PFSK-1 (cell line): ENCODE measurements around the gene BPIFB4.

Experiments
- FOXP2 ChIP-seq: optimal IDR thresholded peaks from 2 replicates; pipeline ENCODE3; 2011; ENCODE audit warnings: borderline replicate concordance, control low read depth, inconsistent platforms; ENCODE audit not compliant: insufficient read depth; ENCODE audit errors: extremely low read length, extremely low read depth
- POLR2AphosphoS5 ChIP-seq: IDR thresholded peaks from 2 replicates; pipeline ENCODE4 v1.6.1; 2012; ENCODE audit warnings: low read depth, mild to moderate bottlenecking, control low read depth, low read length, moderate library complexity
- REST ChIP-seq, 2 experiments: IDR thresholded peaks; 2 replicates each; pipeline versions ENCODE4 v1.6.1 to v1.8.0; 2011 to 2012; ENCODE audit warnings: low read depth in 2 of 2, low read length in 2 of 2, control low read depth in 1 of 2, inconsistent platforms in 1 of 2, mild to moderate bottlenecking in 1 of 2, moderate library complexity in 1 of 2; ENCODE audit not compliant: insufficient read depth in 1 of 2
- SIN3A ChIP-seq: IDR thresholded peaks from 2 replicates; pipeline ENCODE4 v1.6.1; 2012; ENCODE audit warnings: mild to moderate bottlenecking, low read length, moderate library complexity, borderline replicate concordance; ENCODE audit not compliant: insufficient read depth
- TAF1 ChIP-seq: IDR thresholded peaks from 2 replicates; pipeline ENCODE4 v1.6.1; 2012; ENCODE audit warnings: low read length, control low read depth, borderline replicate concordance; ENCODE audit not compliant: insufficient read depth

The BPIFB4 gene

GRCh38 chr20:33113387-33113908 is 34.0 kb downstream of the BPIFB4 start:
- no peak for TF ChIP-seq POLR2AphosphoS5
- no peak for TF ChIP-seq TAF1
- TF ChIP-seq FOXP2 = no peak
- TF ChIP-seq REST (IDR thresholded peaks at IDR 0.05; ENCODE audit: insufficient read depth in 1 of 2, low read depth in 2 of 2, low read length in 2 of 2) = no peak
- no peak for TF ChIP-seq SIN3A

GRCh38 chr20:33119725-33120720 is 40.6 kb downstream of the BPIFB4 start:
- TF ChIP-seq TAF1 = no peak
- no peak for TF ChIP-seq REST (IDR thresholded peaks at IDR 0.05; ENCODE audit: insufficient read depth in 1 of 2, low read depth in 2 of 2, low read length in 2 of 2)
- TF ChIP-seq SIN3A = no peak
- TF ChIP-seq POLR2AphosphoS5 = no peak
- TF ChIP-seq FOXP2 = no peak

GRCh38 chr20:33120934-33121333 is 41.5 kb downstream of the BPIFB4 start:
- TF ChIP-seq POLR2AphosphoS5 (no peak), TAF1 (no peak), REST (IDR thresholded peaks at IDR 0.05; ENCODE audit: insufficient read depth in 1 of 2, low read depth in 2 of 2, low read length in 2 of 2) (no peak), SIN3A (no peak), FOXP2 (no peak)

- TF ChIP-seq POLR2AphosphoS5 (no peak), REST (IDR thresholded peaks at IDR 0.05; ENCODE audit: insufficient read depth in 1 of 2, low read depth in 2 of 2, low read length in 2 of 2) (no peak), FOXP2 (no peak), SIN3A (no peak), TAF1 (no peak)
These were observed 44.8 kb downstream of the BPIFB4 start for GRCh38 chr20:33124261-33124660.
